SK-N-MC (cell line): ENCODE data around the gene GPR65.

ENCODE experiments used
- EZH2 ChIP-seq: fragments of 200-600 bp; sonication (generic); IDR thresholded peaks from one replicate; pipeline ENCODE4 v1.6.1; 2017; ENCODE audit warnings: antibody characterized with exemption
- FOXP2 ChIP-seq: optimal IDR thresholded peaks from 2 replicates; pipeline ENCODE3; 2011; ENCODE audit warnings: mild to moderate bottlenecking, moderate library complexity; ENCODE audit not compliant: insufficient read depth; ENCODE audit errors: extremely low read length, control extremely low read depth
- POLR2AphosphoS5 ChIP-seq: IDR thresholded peaks from 2 replicates; pipeline ENCODE4 v1.6.1; 2012; ENCODE audit warnings: mild to moderate bottlenecking, low read depth, low read length, borderline replicate concordance

GRCh38 chr14:87999277-87999676 lies 5.7 kb upstream of the GPR65 start:
- TF ChIP-seq EZH2 (no peak), POLR2AphosphoS5 (no peak), FOXP2 (no peak)
